ENCODE results near the gene HS6ST2. TPM values are rescaled to one million over a fixed set of nuclear protein-coding genes. Genes with fewer than 3 reads are reported as not detected.
A peak's percentile ranks its signal among the peaks of the same experiment; 100 is the strongest.

HS6ST2 gene
- total RNA-seq, 2 donors from 2014 or later: 0.70 to 0.87 TPM

DNA sequence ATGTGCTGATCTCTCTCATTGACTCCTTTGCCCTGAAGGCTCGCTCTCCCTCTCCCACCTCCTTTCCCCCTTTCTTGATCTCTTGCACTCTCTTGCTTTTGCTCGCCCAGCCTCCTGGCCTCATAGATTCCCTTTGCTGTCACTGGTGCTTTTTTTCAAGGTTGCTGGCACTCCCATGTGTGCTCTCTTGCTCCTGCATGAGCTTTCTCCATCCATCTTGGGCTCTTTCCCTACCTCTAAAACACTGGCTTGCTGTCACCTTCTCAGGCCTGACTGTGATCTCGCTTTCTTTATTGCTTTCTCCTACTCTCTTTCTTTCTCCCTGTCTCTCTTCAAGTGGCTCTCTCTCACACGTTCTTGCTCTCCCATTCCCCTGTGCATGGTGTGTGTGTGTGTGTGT, 202.0 kb downstream of the HS6ST2 start:
- intact Hi-C loops (cut with DNase I, micrococcal nuclease): no loop called here

DNA sequence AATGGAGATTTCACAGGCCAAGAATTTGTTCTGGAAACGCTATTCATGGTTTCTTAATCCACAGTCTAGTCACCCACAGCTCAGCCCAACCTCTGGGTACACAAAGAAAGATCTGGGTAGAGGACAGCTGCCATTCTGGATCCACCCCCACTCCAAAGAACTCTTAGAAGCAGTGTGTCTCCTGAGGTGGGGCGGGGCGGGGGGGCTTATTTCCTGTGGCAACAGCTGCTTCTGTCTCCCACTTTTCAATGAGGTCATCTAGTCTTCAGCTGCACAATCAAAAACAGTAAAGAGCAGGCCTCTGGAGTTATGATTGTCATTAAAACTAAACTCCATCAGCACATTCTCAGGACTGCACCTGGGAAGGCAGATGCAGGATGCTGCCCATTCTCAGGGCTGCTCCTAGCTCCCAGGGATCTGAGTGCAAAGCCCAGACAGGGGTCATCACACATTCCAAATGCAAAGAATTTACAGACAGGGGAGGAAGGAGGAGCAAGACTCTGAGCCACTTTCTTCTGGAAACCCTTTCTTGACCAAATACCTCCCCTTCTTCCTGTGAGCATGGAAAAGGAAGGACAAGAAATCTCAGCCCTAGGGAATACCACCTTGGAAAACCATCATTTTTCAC, 207.3 kb downstream of the HS6ST2 start:
- intact Hi-C loops (cut with DNase I, micrococcal nuclease): no loop called here
- ATAC-seq (no peak), DNase-seq (no peak)

More for the DNA sequence above, 202.0 kb downstream of the HS6ST2 start:
- DNase-seq: no peak
- no peak for ATAC-seq

DNA sequence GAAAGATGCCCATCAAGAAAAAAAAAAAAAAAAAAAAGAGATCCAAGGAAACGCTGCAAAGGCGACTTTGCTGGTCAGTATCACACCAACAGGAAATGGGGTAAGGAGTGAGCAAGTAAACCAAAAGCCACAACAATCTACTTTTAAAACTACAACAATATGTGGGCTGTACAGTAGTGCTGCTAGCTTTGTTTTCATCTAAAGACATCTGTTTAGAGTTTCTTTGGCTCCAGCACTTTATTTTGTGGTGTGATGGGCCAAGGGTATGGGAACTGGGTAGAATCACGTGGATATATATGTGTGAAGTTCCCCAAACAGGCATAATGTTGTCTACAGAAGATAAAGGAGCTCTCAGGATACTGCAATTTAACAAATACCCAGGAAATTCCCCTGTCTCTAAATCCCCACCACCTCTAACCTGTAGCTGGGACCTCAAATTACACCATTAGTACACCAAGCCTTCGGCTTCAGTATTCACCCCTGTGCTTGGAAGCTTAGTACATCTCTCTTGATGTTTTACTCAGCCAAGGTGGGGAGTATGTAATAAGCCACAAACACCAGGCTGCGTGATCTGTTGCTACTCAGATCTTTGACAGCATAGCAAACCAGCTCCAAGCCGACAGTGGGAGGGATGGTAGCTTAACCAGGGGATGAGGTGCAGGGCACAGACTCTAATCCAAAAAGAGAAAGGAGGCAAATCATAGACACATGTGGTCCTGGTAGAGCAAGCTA, 207.9 kb downstream of the HS6ST2 start:
- DNase-seq (no peak), ATAC-seq (no peak)
- intact Hi-C loops (cut with DNase I, micrococcal nuclease): no loop called here

DNA sequence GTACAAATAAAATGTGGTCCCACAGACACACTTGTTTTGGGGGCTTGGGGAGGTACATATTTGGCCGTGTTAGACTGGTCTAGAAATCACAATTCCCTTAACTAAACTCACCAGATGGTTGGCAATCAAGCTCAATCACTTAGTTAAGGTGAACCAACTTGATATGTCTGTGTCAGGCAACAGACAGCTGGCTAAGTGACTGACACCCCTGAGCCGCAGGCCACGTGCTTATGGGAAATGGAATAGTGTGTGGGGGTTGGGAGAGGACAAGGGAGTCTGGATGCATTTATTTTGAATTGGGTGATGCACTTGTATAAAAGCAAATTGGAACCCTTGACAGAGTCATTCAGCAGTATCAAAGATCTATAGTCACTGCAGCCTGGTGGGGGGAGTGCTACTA, 209.0 kb downstream of the HS6ST2 start:
- DNase-seq: no peak
- no peak for ATAC-seq
- intact Hi-C loops (cut with DNase I, micrococcal nuclease): no loop called here

DNA sequence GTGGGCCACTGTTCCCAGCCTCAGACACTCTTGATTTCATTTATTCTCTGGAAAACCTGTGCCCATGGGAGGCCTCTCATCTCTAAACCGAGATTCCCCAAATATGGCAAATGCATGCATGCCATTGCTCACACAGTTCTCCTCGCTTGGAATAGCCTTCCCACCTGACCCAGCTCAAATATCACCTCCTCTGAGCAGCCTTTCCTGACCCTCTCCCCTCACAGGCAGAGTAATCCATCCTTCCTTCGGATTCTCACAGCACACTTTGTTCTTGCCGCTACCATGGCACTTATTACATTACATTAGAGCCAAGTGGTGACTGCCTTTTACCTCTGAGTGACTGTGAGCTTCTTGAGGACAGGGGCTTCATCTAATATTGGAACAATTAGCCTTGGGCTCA, 209.5 kb downstream of the HS6ST2 start:
- DNase-seq (no peak), ATAC-seq (no peak)
- intact Hi-C loops (cut with DNase I, micrococcal nuclease): no loop called here

DNA sequence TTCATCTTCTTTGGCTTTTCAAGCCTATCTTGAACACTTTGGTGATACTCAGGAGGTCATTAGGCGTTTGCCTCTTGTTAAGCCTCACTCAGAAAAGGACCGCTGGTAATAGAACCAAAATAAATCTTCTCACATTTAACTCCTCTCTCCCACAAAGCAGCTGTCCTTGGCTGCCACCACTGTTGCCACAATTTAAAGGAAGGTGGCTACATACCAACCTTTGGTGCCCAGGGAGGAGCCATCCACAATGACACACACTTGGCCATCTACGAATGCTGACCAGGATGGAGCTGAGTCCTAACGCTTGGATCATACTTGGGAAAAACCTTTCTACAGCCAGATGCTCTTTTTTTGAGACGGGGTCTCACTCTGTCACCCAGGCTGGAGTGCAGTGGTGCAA, 210.2 kb downstream of the HS6ST2 start:
- DNase-seq: no peak
- intact Hi-C loops (cut with DNase I, micrococcal nuclease): no loop called here
- no peak for ATAC-seq

DNA sequence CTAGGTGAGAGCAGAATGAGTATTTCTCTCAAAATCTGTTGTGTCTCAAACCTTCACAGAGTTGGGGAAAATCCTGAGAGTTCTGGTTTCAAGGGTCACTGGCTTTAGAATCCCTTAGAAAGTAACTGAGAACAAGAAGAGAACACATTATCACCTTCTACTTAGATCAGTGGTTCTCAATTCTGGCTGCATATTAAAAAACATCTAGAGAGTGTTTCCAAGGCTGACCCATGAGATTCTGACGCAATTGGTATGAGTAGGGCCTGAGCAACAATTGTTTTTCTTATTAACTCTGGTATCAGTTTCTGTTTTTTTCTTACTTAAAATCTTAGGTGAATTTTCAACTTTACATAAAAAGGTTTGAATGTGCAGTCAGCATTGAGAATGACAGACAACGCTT, 212.8 kb downstream of the HS6ST2 start:
- no peak for ATAC-seq
- intact Hi-C loops (cut with DNase I, micrococcal nuclease): no loop called here
- no peak for DNase-seq

DNA sequence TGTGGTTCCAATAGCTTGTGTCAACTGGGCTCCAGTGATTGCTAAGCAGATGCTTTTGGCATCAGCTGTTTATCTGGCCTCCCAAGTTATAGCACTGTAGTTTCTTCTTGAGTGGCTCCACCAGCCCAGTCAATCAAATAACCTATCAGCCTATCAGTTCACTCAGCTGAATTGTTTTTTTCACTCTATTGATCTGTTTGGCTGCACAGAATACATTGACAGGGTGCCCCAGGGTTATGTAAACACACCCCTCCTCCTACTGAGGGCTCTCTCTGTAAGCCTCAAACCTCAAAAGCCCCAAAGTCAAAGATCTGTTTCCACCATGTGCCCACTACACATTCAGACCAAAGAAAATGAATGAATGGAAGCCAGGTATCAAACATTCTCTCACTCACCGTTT, 214.0 kb downstream of the HS6ST2 start:
- intact Hi-C loops (cut with DNase I, micrococcal nuclease): no loop called here
- ATAC-seq: no peak
- no peak for DNase-seq

DNA sequence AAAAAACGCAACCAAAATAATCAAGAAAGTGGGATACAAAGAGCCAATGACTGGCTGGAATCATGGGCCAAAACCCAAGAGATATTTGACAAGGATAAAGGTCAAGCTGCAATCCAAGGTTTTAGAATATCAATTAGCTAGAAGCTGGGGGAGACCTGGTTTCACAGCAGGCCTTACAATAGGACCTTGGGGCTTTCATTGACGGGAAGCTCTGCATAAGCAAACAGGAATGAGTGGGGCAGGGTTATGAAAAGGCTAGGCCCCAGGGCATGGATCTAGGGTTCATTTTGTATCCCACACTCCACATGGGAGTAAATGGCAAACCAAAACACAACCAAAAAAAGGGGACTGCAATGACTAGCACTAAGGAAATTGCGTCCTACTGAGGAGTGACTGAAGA, 215.3 kb downstream of the HS6ST2 start:
- DNase-seq (no peak), ATAC-seq (no peak)
- intact Hi-C loops (cut with DNase I, micrococcal nuclease): no loop called here

DNA sequence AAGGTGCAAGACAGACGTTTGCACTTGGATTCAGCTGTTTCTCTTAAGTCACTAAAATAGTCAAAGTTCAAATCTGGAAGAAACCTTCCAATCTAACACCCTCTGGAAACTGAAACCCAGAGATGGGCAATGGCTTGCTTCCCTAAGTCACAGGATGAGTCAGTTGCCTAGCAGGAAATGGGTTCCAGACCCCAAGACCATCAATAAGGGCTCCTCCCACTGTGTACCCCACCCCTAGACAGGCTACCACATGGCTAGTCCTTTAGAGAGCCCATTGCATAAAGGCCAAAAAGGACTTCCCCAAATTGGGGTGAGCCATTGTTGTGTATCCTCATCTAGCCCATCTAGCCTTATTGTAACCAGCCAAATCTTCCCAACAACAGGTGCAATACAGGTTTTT, 216.2 kb downstream of the HS6ST2 start:
- intact Hi-C loops (cut with DNase I, micrococcal nuclease): no loop called here
- DNase-seq (no peak), ATAC-seq (no peak)

DNA sequence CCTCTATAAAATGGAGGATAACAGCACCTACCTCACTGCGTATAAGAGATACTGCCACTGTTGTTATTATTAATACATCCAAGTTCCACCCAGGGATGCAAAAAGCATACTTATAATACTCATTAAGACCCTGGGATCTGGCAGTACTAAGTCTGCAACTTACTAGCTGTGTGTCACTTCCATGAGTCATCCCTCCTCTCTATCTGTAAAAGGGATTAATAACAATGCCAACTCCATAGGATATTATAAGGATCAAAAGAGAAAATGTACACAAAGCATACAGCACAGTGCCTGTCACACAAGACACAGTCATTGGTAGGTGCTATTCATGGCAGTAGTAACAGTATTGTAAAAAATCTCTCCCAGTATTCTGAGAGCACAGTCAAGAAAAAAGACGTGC, 216.7 kb downstream of the HS6ST2 start:
- intact Hi-C loops (cut with DNase I, micrococcal nuclease): no loop called here
- no peak for ATAC-seq
- no peak for DNase-seq

DNA sequence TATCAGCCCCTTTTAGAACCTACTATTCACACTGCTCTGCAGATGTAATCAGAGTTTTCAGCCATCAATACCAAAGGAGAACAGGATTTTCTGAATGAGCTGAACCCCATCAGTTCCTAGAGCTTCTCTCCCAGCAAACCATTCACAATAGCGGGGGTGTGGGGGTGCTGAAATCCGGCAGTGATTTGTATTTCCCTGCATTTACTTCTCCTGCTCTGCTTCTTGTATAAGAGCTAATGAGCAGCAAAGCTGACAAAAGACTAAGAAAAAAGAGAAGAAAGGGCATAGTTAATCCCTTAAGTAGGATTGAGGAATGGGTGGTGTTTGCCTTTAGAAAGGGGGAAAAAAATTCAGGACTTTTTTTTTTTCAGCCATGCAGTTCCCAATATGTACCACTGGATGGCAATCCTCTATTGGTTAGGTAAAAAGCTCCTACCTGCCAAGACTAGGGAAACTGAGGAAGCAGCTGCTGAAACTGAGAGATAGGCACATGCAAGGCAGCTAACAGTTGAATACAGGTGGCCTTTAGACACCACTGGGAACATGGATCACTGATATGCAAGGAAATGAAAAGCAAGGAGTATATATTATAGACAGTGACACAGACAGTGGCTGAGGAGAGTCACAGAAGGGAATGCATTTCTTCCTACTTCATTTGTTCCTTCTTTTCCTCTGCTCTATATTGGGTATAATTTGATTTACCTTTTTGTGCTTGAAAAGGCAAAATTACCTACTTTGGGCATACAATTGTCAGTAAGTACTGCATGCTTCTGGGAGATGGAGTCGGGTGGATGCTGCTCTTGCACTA, 217.9 kb downstream of the HS6ST2 start:
- no peak for DNase-seq
- intact Hi-C loops (cut with DNase I, micrococcal nuclease): no loop called here
- ATAC-seq: no peak

DNA sequence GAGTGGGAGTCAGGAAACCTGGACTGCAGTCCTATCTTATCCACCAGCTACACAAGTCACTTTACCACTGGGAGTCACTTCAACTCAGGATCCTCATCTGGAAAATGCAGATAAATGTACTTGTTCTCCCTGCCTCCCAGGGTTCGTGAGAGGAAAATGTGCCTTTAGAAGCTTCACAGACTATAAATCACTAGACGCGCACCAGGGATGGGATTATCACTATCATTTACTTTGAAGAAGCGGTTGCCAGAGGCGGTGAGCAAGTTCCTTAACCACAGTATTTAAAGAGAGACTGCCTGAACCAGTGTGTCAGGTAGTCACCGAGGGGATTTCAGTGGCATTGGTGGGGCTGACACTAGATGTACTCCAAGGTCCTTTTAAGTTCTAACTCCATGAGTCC, 219.5 kb downstream of the HS6ST2 start:
- no peak for ATAC-seq
- intact Hi-C loops (cut with DNase I, micrococcal nuclease): no loop called here

DNA sequence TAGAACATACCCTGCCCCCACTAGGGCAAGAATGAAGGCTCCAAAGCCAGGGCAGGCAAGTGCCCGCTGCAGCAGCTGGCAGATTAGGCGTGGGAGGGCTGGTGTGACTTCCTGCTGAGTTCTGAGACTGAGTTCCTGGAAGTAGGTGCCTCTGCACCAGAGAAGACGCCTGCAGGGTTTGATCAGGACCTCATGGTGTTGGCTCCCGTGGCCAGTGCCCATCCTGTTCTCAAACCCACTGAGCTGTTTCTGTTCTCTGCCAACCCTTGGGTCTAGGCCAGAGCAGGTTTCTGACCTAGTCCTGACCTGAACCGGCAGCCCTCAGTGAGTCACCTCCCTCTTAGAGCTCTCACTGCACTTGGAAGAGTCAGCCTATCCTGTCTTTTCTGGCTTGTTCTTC, 220.7 kb downstream of the HS6ST2 start:
- intact Hi-C loops (cut with DNase I, micrococcal nuclease): no loop called here
- DNase-seq (no peak), ATAC-seq (peak; percentile 26)

More for the DNA sequence above, 219.5 kb downstream of the HS6ST2 start:
- DNase-seq: no peak

DNA sequence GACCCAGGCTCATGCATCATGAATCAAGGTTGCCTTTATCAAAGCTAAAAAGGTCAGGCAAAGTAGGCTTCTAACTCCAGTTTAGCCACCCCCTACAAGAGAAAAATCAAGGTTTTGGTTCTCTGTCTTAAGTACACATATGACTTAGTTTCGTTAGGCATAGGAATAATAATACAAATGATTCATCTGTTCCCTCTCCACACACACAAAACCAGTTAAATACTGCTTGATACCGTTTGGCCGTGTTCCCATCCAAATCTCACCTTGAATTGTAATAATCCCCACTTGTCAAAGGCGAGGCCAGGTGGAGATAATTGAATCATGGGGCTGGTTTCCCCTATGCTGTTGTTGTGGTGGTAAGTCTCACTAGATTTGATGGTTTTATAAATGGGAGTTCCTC, 226.2 kb downstream of the HS6ST2 start:
- intact Hi-C loops (cut with DNase I, micrococcal nuclease): no loop called here
- ATAC-seq (no peak), DNase-seq (no peak)

DNA sequence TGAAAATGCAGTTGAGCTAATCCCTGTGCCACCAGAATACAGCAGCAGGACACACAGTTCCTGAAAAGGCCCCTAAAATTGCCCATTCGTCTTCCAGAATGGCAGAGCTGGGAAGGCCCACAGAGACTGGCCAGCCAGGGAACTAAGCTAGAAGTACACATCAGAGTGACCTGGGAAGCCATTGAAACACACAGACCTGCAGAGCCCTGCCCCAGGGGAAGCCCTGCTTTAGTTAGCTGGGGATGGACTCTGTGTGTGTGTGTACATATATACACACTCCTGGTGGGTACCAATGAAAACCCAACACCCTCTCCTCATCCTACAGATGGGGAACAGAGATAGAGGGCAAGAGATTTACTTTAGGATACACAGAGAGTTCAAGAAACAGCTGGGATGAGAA, 227.7 kb downstream of the HS6ST2 start:
- DNase-seq: no peak

DNA sequence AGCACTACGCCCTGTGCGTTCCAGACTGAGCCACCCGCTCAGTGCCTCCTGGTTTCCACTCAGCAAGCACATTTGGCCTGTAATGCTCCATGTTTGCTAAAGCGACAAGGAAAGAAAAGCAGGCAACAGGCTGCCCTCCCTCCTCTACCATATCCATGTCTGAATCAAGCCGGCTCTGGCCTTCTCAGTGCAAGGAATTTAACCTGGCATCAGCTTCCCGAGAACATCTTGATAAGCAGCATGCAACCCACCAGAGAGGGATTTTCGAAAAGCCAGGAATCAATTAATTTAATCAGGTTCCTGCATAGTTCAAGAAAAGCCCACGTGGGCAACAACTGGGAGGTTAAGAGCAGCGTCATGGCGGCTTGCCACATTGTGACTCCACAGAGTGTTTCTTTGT, 228.2 kb downstream of the HS6ST2 start:
- DNase-seq (no peak), ATAC-seq (no peak)
- intact Hi-C loops (cut with DNase I, micrococcal nuclease): no loop called here

More for the DNA sequence above, 227.7 kb downstream of the HS6ST2 start:
- no peak for ATAC-seq
- intact Hi-C loops (cut with DNase I, micrococcal nuclease): no loop called here

DNA sequence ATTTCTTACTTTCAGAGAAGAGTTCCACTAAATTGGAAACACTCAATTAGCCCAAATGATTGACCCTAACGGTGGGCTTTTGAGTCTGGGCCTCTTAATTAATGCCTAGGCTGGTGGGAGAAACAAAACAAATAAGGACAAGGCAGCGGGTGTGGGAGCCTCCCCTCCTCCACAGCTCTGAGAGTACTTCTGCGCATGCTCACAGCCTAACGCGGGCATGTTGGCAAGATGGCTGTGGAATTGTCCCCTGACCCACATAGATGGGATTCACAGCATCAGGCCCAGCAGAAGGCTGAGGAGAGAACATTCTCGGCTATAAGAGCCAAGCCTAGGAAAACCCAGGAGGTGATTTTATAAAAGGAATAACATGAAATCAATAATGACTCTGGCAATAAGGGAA, 230.1 kb downstream of the HS6ST2 start:
- ATAC-seq (no peak), DNase-seq (no peak)
- intact Hi-C loops (cut with DNase I, micrococcal nuclease): no loop called here

DNA sequence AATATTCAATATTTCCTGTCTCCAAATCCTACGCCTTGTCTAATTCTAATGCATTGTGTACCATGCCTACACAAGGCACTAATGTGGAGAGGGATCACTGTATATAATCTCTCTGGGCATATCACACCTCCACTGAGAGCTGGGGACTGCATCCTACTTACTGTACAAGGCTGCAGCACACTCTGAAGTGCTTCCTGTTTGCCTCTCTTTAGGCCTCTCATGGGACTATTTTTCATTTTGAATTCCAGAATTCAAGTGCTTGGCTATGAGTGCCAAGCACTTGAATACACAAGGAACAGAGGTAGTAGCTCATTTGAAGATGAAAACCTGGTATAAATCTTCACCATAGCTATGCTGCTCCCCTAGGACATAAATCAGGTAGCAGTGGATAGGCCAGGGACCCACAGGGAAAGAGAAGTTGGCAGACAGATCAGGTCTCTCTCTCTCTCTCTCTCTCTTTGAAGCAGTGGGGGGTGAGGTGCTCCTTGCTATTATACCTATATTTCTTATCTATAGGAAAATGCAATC, 239.9 kb downstream of the HS6ST2 start:
- ATAC-seq: no peak
- intact Hi-C loops (cut with DNase I, micrococcal nuclease): no loop called here
- DNase-seq: no peak

DNA sequence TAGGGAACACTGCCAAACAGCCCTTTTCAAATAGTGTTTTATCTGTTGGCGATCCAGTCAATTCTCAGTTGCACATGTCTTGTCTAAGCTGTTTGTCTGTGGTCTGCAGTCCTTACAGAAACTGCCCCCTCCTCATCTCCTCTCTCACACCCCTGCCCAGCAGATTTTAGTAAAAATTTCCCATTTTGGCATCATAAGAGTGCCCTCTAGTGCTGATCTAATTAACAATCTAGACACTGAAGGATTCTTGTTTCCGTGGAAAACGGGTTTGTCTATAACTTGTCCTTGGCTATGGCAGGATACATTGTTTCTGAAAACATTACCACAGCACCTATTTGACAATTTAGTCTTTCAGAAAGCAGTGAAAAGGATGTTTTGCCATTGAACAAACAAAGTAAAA, 242.4 kb downstream of the HS6ST2 start:
- intact Hi-C loops (cut with DNase I, micrococcal nuclease): no loop called here
- ATAC-seq: no peak

More for the DNA sequence above, 242.4 kb downstream of the HS6ST2 start:
- DNase-seq: no peak
